A172 (cell line): ENCODE data around the gene ITPK1. TPM values are rescaled to one million over a fixed set of nuclear protein-coding genes. Genes with fewer than 3 reads are reported as not detected.

Source experiments
- DNase-seq: peaks from one replicate; pipeline ENCODE4 v3.0.0-alpha.2; 2015; ENCODE audit warnings: low spot score
- total RNA-seq: library from RNA; depleted of rRNA; stranded (reverse); fragments of >200 nt; shearing (Covaris generic); gene quantifications from 2 replicates; pipeline ENCODE4 v1.2.3, GENCODE V29; 2014; rRNA removed

The ITPK1 gene
- total RNA-seq, 1 experiment from 2014 or later, result 9.2 TPM

DNA sequence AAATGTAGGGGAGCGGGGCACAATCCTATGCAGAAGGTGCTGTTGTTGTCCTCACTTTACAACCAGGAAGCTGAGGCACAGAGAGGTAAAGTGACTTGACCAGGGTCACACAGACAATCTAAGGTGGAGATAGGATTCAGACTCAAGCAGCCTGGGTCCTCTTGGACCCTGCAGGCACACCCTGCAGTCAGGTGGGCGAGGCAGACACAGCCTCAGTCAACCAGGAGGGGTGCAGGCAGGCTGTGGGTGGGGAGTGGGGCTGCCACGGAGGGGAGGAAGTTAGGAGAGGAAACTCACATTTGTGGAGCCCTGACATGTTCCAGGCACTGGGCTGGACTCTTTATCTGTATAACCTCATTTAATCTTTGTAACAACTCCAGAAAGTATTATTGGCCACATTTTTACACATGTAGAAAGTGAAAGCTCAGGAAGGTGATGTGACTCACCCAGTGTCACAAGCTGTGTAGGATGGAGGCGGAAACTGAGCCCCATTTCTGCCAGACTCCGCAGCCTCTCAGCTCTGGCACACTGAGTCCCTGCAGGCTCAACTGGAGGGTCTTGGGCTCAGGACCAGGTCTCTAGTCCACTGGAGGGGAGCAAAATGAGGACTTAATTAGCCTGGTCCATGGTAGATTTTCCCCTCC, 217.7 kb downstream of the ITPK1 start:
- no peak for DNase-seq

DNA sequence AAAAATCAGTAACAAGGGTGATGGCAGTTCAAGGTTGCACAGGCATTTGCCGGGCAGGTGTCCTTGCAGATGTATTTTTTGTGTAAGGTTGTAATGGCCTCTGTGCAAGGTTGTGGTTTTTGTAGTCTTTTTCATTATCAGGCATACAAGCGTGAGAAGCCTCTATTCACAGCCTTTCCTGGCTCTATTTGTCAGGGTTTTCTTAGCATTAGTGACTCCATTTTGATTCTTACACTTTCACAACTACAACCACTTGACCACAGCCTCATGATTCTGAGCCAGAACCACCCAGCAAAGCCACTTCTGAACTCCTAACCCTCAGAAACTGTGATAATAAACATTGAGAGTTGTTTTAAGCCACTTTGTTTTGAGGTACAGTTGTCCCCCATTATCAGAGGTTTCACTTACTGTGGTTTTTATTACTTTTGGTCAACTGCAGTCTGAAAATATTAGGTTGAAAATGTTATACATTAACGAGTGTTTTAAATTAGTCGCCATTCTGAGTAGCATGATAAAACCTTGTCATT, 220.3 kb downstream of the ITPK1 start:
- no peak for DNase-seq

DNA sequence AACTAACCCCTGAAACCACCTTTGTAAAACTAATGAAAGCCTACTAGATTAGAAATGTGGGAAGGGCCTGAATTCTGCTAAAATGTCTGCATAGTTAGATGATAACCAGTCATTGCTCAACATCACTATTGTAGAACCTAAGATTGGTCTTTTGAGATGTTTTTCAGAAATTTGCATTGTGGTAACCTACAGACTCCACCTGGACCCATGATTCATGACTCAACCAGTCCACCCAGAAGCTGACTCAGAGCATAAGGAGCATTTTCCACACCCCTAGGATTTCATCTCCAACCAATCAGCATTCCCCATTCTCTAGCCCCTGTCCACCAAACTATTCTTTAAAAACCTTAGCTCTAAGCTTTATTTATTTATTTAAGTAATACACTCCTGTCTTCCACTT, 223.1 kb downstream of the ITPK1 start:
- DNase-seq, result no peak

DNA sequence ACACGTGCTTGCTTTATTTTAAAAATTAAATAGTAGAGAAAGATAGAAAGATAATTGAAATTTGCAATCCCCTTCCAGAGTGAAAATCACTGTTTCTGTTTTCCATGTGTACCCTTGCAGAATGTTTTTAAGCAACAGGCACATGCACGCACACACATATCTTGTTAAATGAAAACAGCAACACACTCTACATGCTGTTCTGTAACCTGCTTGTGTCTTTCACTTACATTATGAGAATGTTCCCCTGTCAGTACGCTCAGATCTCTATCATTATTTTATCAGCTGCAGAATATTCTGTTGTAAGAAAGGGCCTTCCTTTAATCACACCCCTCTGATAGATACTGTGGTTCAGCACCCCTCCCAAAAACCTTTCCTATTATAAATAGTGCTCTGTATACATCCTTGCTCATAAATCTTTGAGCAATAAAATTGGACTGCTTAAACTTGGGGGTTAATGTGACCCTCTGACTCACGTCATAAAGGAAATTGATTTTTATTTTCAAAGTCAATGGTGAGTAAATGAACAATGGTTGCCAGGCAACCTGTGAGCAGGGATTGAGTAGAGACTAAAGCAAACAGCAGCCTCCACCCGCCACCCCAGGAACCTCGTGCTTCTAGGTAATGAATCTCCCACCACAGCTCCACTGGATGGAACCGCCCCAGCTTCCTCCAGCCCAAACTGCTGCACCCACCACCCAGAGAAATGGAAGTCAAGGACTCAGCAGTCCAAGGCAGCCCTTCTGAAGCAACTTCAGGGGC, 224.7 kb downstream of the ITPK1 start:
- DNase-seq, result no peak

DNA sequence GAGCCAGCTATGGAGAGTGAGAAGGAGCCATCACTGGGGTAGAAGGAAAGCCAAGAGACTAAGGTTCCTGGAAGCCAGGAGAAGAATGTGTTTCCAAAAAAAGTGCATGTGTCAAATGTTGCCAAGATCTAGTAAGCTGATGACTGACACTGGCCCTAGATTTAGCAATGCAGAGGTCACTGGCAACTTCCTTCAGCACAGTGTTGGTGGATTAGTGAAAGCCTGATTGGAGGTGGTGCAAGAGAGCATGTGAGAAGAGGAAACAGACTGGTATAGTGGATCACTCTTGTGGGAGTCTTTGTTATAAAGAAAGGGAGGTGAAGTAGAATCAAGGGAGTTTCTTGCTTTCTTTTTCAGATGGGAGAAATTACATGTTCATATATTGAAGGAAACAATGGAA, 226.8 kb downstream of the ITPK1 start:
- DNase-seq, result no peak

DNA sequence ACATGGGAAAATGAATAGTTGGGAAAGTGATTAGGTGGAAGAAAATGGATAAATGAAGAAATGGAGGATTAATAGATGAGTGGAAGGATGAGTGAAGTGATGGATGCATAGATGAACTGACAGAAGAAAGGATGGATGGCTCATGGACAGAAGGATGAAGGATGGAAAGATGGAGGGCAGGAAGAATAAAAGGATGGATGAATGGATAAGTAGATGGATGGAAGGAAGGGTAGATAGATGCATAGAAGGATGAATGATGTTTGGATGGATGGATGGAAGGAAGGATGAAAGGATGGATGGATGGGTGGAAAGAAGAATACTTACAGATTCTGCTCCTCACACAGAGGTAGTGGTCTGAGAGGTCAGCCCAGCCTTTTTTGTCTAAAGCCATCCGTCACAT, 228.6 kb downstream of the ITPK1 start:
- DNase-seq, result no peak

Other genes with a start within 250 kb of the ITPK1 start
- not detected in 2 replicates for gene CHGA, start 192.8 kb downstream of the ITPK1 start, total RNA-seq
- 12.1 and 13.2 TPM in 2 replicates for gene MOAP1, start 69.0 kb upstream of the ITPK1 start, total RNA-seq
- 17.8 and 30.3 TPM in 2 replicates for gene LYSET, start 69.4 kb upstream of the ITPK1 start, total RNA-seq
- gene GON7, start 91.1 kb upstream of the ITPK1 start, total RNA-seq, result 27.8 and 34.1 TPM in 2 replicates
- 28.0 and 46.8 TPM in 2 replicates for gene UBR7, start 91.3 kb upstream of the ITPK1 start, total RNA-seq
- gene BTBD7, start 217.1 kb upstream of the ITPK1 start, total RNA-seq, result 9.0 and 17.2 TPM in 2 replicates
- gene COX8C, start 231.3 kb upstream of the ITPK1 start, total RNA-seq, result not detected in 2 replicates